ENCODE measurements around the gene ARHGAP22.

DNA sequence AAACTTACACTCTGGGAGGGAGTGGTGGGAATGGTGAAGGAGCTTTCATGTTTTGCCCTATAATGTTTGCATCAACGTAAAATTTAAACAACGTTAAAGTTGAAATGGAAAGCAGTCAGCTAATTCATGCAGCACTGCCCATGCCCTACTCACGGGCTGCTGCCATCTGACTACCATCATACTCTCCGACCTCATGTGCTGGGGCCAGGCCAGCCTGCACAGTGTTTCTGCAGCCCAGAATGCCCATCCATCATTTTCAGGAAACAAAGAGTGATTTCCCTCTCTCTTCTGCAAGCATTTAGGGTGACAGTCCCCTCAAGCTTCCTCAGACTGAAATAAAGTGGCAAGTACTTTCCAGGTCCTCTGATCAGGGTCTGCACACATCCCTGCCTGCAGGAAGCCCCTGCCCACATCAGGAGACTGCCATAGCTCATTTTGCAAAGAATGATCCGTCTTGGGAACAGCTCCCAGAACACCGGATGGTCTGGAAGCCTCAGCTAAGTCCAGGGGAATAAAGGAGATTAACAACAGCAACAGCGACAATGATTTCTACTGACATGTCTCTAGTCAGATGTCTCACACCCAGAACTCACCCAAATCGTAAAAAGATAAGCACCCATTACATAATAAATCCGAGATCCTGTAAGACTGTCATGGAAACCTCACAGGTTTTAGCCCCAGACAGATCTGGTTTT, 40.3 kb downstream of the ARHGAP22 start:
- TF ChIP-seq CTCF (conservative IDR thresholded peaks at IDR 0.05 in 1 of 2, IDR thresholded peaks at IDR 0.05 in 1 of 2; ENCODE audit: low read depth in 1 of 2, low read length in 2 of 2) (no peak), EZH2 (IDR thresholded peaks at IDR 0.05; ENCODE audit: low read length, missing control alignments) (no peak)
